AG04449 (cell line): ENCODE results near the gene CFAP97D2.

Source experiments
- CTCF ChIA-PET: fragments of 350-600 bp; formaldehyde crosslinking; extraction: SDS; loops from one replicate; lab custom pipeline; 2021; ENCODE audit warnings: antibody characterized with exemption; lab: Yijun Ruan, JAX
- POLR2A ChIA-PET: fragments of 400-600, 350-600 bp; formaldehyde crosslinking; extraction: SDS; loops from one replicate; lab custom pipeline; 2020; ENCODE audit warnings: antibody characterized with exemption, inconsistent platforms; lab: Yijun Ruan, JAX
- DNase-seq: peaks from one replicate; pipeline ENCODE4 v3.0.0-alpha.2; 2010; ENCODE audit warnings: low read depth, low spot score
- H3K4me3 ChIP-seq: 2 replicates; pipeline ENCODE4 v1.5.1; 2011; ENCODE audit warnings: low read depth, mild to moderate bottlenecking, control low read depth, low read length
- TF ChIP-seq, protein P1 (sequence below): IDR thresholded peaks from one replicate; pipeline ENCODE4 v1.5.1; 2011; ENCODE audit warnings: mild to moderate bottlenecking, moderate library complexity, low read length, control low read depth, inconsistent platforms; ENCODE audit not compliant: insufficient read depth; ENCODE audit errors: missing control alignments

CFAP97D2 gene

DNA sequence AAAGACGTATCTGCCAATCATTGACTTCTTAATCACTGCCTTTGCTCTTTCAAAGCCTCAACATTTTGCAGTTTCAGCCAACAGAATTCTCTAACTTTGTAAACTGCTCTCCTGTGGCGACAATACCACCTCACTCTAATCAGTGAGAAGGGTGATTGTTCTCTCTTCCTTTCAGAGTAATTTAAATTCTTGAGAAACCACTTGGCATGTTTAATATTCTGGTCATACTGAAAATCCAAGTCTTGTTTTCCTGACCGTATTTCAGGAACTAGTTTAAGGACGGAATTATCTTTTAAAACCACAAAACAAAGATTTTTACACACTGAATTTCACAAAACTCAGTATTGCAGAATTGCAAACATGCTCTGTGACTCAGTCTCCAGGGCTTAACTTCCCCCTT is 50.4 kb downstream of the CFAP97D2 start:
- no peak for DNase-seq
- ChIA-PET CTCF (interaction anchor here (0.9 to 2.5 kb wide), 5 partner anchors 180 to 505 kb away, joined by 3 to 10 read pairs (median 5); no protein-coding TSS in a partner anchor), POLR2A (no interaction called here)
- H3K4me3 ChIP-seq, result no peak overlapping the region
- TF ChIP-seq, protein P1, sequence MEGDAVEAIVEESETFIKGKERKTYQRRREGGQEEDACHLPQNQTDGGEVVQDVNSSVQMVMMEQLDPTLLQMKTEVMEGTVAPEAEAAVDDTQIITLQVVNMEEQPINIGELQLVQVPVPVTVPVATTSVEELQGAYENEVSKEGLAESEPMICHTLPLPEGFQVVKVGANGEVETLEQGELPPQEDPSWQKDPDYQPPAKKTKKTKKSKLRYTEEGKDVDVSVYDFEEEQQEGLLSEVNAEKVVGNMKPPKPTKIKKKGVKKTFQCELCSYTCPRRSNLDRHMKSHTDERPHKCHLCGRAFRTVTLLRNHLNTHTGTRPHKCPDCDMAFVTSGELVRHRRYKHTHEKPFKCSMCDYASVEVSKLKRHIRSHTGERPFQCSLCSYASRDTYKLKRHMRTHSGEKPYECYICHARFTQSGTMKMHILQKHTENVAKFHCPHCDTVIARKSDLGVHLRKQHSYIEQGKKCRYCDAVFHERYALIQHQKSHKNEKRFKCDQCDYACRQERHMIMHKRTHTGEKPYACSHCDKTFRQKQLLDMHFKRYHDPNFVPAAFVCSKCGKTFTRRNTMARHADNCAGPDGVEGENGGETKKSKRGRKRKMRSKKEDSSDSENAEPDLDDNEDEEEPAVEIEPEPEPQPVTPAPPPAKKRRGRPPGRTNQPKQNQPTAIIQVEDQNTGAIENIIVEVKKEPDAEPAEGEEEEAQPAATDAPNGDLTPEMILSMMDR, result no peak

- ChIA-PET POLR2A (no interaction called here), CTCF (interaction anchor here (0.8 to 1.8 kb wide), 6 partner anchors 111 to 506 kb away, joined by 3 to 5 read pairs (median 4); no protein-coding TSS in a partner anchor)
- no peak for DNase-seq
- no peak overlapping the region for H3K4me3 ChIP-seq
- TF ChIP-seq, protein P1, result no peak
Measured at GRCh38 chr13:114230117-114230516, 51.1 kb downstream of the CFAP97D2 start.

DNA sequence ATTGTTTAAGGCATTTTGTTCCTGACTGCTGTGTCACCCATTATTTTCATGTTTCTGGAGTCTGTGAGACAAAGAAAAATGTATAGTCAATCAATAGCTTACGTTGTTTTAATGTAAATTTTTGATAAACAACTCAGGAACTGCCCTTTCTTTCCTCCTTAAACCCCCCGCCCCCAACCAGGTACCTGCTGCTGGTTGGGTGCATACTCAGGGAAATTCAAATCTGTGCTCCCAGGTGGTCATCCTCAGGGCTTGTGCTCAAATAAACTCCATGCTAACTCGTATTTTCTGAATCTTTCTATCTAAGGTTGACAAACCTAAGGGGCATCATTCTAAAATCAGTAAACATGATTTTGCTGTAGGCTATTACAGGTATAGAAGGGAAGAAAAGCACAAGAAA is 51.5 kb downstream of the CFAP97D2 start:
- POLR2A ChIA-PET, result no interaction called here
- TF ChIP-seq, protein P1, result no peak
- no peak overlapping the region for H3K4me3 ChIP-seq
- CTCF ChIA-PET, result interaction anchor here (0.8 to 1.5 kb wide), 4 partner anchors 111 to 506 kb away, joined by 3 to 5 read pairs (median 4); no protein-coding TSS in a partner anchor
- DNase-seq, result no peak

DNA sequence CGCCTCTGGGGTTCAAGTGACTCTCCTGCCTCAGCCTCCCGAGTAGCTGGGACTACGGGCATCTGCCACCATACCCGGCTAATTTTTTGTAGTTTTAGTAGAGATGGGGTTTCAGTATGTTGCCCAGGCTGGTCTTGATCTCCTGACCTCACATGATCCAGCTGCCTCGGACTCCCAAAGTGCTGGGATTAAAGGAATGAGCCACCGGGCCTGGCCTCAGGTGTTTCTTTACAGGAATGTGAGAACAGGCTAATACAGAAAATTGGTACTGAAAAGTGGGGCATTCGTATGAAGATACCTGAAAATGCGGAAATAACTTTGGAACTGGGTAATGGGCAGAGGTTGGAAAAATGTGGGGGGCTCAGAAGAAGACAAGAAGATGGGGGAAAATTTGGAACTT is 52.8 kb downstream of the CFAP97D2 start:
- ChIA-PET POLR2A (no interaction called here), CTCF (no interaction called here)
- DNase-seq, result no peak
- TF ChIP-seq, protein P1, result no peak
- H3K4me3 ChIP-seq, result no peak overlapping the region

GRCh38 chr13:114234266-114234644 is 55.2 kb downstream of the CFAP97D2 start:
- no peak for DNase-seq
- ChIA-PET POLR2A (no interaction called here), CTCF (no interaction called here)
- TF ChIP-seq, protein P1, result no peak
- H3K4me3 ChIP-seq, result peak overlapping the region; percentile 90

- peak within 1 kb of the TSS; percentile 90 for H3K4me3 ChIP-seq
- TF ChIP-seq, protein P1, result peak; percentile 21
- POLR2A ChIA-PET, result no interaction called here
- DNase-seq, result peak; percentile 29
- CTCF ChIA-PET, result interaction anchor here (1.4 kb wide), 1 partner anchor 287 kb away, joined by 3 read pairs; no protein-coding TSS in a partner anchor
Measured at GRCh38 chr13:114234645-114235421, 55.8 kb downstream of the CFAP97D2 start, which contains the start of gene CDC16. Gene CDC16, plus strand, starts transcription at chr13:114234897. Its CDS starts 188 bp downstream, at chr13:114235085.
